ENCODE measurements around the gene ETV6. TPM values are rescaled to one million over a fixed set of nuclear protein-coding genes. Genes with fewer than 3 reads are reported as not detected.

The ETV6 gene
- total RNA-seq, 1 donor from 2014 or later = 117 TPM

- peaks cover 67% of the 10 kb centered on the region for H3K36me3 Mint-ChIP-seq (ENCODE audit: low read depth)
- peak overlapping the region; percentile 45 for H3K4me3 Mint-ChIP-seq
- H3K4me1 Mint-ChIP-seq (ENCODE audit: low read depth) = peaks cover 78% of the 10 kb centered on the region
- DNase-seq (ENCODE audit: low spot score) = peak; percentile 3
- H3K9me3 Mint-ChIP-seq = no peaks in the 10 kb centered on the region
- intact Hi-C loops (cut with micrococcal nuclease) = no loop called here
- H3K27ac Mint-ChIP-seq = peak overlapping the region; percentile 83
- H3K27me3 Mint-ChIP-seq (ENCODE audit: insufficient read depth) = no peaks in the 10 kb centered on the region
These were observed 70.2 kb downstream of the ETV6 start for GRCh38 chr12:11719678-11720099.

DNA sequence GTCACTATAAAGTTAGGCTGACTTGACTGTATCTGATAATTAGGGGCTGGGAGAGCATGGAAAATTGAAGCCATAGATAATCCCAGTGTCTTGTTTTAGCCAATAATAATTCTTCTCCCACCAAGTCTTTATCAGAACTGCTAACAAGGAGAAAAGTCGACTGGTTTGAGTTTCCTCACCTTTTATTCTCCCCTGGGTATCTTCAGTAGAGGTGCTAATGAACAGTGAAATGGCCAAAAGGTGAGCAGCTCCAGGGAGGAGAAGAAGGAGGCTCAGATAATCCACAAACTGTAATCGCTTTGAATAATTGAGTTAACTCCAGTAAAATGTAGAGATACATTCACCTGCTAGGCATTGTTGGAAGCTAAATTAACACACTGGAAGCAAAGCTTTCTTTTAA lies 72.6 kb downstream of the ETV6 start:
- Mint-ChIP-seq H3K27me3 (ENCODE audit: insufficient read depth) (no peaks in the 10 kb centered on the region), H3K27ac (no peak overlapping the region), H3K4me3 (no peak overlapping the region), H3K4me1 (ENCODE audit: low read depth) (peaks cover 85% of the 10 kb centered on the region), H3K9me3 (peaks cover 5% of the 10 kb centered on the region), H3K36me3 (ENCODE audit: low read depth) (peaks cover 62% of the 10 kb centered on the region)
- intact Hi-C loops (cut with micrococcal nuclease) = no loop called here
- DNase-seq (ENCODE audit: low spot score) = no peak

GRCh38 chr12:11722578-11723138 lies 73.2 kb downstream of the ETV6 start:
- Mint-ChIP-seq H3K36me3 (ENCODE audit: low read depth) (peaks cover 63% of the 10 kb centered on the region), H3K4me1 (ENCODE audit: low read depth) (peaks cover 85% of the 10 kb centered on the region), H3K4me3 (no peak overlapping the region), H3K27ac (no peak overlapping the region), H3K27me3 (ENCODE audit: insufficient read depth) (no peaks in the 10 kb centered on the region), H3K9me3 (peaks cover 5% of the 10 kb centered on the region)
- intact Hi-C loops (cut with micrococcal nuclease) = no loop called here
- no peak for DNase-seq (ENCODE audit: low spot score)

- Mint-ChIP-seq H3K27ac (no peak overlapping the region), H3K4me3 (no peak overlapping the region), H3K9me3 (peaks cover 5% of the 10 kb centered on the region), H3K4me1 (ENCODE audit: low read depth) (peaks cover 81% of the 10 kb centered on the region), H3K27me3 (ENCODE audit: insufficient read depth) (no peaks in the 10 kb centered on the region), H3K36me3 (ENCODE audit: low read depth) (peaks cover 58% of the 10 kb centered on the region)
- no peak for DNase-seq (ENCODE audit: low spot score)
- intact Hi-C loops (cut with micrococcal nuclease) = no loop called here
These were observed 74.5 kb downstream of the ETV6 start for GRCh38 chr12:11723993-11724392.

DNA sequence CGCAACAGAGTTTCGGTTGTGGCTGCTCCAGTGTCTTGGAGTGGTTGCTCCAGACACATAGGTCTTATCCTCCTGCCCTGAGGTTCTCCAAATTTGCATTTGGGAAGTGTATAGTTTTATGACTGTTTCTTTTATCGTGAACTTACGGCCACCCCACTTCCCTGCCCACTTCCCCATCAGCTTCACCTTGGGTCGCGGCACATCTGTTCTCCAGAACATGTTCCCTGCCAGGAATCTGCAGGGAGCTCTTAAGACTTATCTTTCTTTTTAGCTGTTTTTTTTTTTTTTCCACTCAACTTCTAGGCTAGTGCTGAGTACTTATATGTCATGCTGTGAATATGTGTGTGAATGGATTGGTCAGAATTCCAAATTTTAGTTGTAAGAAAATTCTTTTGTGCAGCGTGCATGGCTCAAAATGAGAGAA lies 75.4 kb downstream of the ETV6 start:
- peaks cover 81% of the 10 kb centered on the region for H3K4me1 Mint-ChIP-seq (ENCODE audit: low read depth)
- H3K27me3 Mint-ChIP-seq (ENCODE audit: insufficient read depth) = no peaks in the 10 kb centered on the region
- no peak overlapping the region for H3K4me3 Mint-ChIP-seq
- H3K9me3 Mint-ChIP-seq = peaks cover 5% of the 10 kb centered on the region
- intact Hi-C loops (cut with micrococcal nuclease) = no loop called here
- no peak for DNase-seq (ENCODE audit: low spot score)
- H3K36me3 Mint-ChIP-seq (ENCODE audit: low read depth) = peaks cover 58% of the 10 kb centered on the region
- H3K27ac Mint-ChIP-seq = no peak overlapping the region

- Mint-ChIP-seq H3K27me3 (ENCODE audit: insufficient read depth) (no peaks in the 10 kb centered on the region), H3K36me3 (ENCODE audit: low read depth) (peaks cover 56% of the 10 kb centered on the region), H3K4me3 (no peak overlapping the region), H3K4me1 (ENCODE audit: low read depth) (peaks cover 81% of the 10 kb centered on the region), H3K9me3 (peaks cover 5% of the 10 kb centered on the region), H3K27ac (peak overlapping the region; percentile 72)
- no peak for DNase-seq (ENCODE audit: low spot score)
- intact Hi-C loops (cut with micrococcal nuclease) = loop anchor here (2.0 kb wide), 4 partner anchors 13 to 307 kb away; no protein-coding TSS in a partner anchor
These were observed 76.2 kb downstream of the ETV6 start for GRCh38 chr12:11725686-11726085.

DNA sequence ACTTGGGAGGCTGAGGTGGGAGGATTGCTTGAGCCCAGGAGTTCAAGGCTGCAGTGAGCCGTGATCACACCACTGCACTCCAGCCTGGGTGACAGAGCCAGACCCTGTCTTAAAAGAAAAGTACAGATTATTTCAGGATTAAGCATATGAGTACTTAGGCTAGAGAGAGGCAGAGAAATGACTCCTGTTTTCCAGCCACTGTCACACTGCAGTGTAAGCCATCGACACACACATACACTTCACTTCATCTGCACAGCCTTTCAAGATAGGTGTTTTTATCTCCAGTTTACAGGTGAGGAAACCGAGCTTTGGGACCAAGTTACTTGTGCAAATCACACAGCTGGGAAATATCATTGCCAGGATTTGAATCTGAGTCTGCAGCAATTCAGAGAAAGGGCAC lies 77.2 kb downstream of the ETV6 start:
- Mint-ChIP-seq H3K4me3 (peak overlapping the region; percentile 62), H3K27ac (peak overlapping the region; percentile 91), H3K27me3 (ENCODE audit: insufficient read depth) (no peaks in the 10 kb centered on the region), H3K4me1 (ENCODE audit: low read depth) (peaks cover 81% of the 10 kb centered on the region), H3K36me3 (ENCODE audit: low read depth) (peaks cover 51% of the 10 kb centered on the region), H3K9me3 (peaks cover 5% of the 10 kb centered on the region)
- intact Hi-C loops (cut with micrococcal nuclease) = loop anchor here (1.0 to 2.0 kb wide), 7 partner anchors 14 to 306 kb away; no protein-coding TSS in a partner anchor
- no peak for DNase-seq (ENCODE audit: low spot score)

DNA sequence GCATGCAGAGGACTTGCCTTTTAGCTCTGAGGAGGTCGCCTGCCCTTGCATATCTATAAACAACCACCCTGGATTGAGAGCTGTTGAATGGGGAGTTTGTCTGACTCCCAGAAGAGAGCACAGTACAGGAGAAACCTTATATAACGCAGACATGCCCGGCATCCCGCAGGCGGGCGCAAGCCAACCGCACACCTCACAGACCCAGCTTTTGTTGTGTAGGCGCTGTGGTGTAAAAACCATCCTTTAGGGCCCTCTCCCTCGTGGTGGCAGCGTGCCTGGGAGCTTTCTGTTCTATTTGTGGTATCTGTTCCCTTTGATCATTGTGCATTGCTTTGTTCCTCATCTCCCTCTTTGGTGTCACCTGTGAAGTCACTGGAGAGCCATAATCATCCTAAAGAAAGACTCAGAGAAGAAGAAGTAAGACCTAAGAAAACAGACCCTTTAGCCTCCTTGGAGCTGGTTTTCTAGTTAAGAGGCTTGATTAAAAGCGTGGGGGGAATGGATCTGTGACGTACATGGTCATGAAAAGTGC lies 77.7 kb downstream of the ETV6 start:
- H3K4me3 Mint-ChIP-seq = peak overlapping the region; percentile 62
- intact Hi-C loops (cut with micrococcal nuclease) = loop anchor here (1.0 to 2.0 kb wide), 7 partner anchors 14 to 306 kb away; no protein-coding TSS in a partner anchor
- H3K36me3 Mint-ChIP-seq (ENCODE audit: low read depth) = peaks cover 47% of the 10 kb centered on the region
- H3K27me3 Mint-ChIP-seq (ENCODE audit: insufficient read depth) = no peaks in the 10 kb centered on the region
- H3K4me1 Mint-ChIP-seq (ENCODE audit: low read depth) = peaks cover 86% of the 10 kb centered on the region
- peaks cover 5% of the 10 kb centered on the region for H3K9me3 Mint-ChIP-seq
- peak; percentile 29 for DNase-seq (ENCODE audit: low spot score)
- peak overlapping the region; percentile 91 for H3K27ac Mint-ChIP-seq

- H3K9me3 Mint-ChIP-seq = peaks cover 5% of the 10 kb centered on the region
- H3K4me1 Mint-ChIP-seq (ENCODE audit: low read depth) = peaks cover 93% of the 10 kb centered on the region
- no peaks in the 10 kb centered on the region for H3K27me3 Mint-ChIP-seq (ENCODE audit: insufficient read depth)
- H3K4me3 Mint-ChIP-seq = no peak overlapping the region
- H3K27ac Mint-ChIP-seq = peak overlapping the region; percentile 40
- intact Hi-C loops (cut with micrococcal nuclease) = no loop called here
- H3K36me3 Mint-ChIP-seq (ENCODE audit: low read depth) = peaks cover 48% of the 10 kb centered on the region
- no peak for DNase-seq (ENCODE audit: low spot score)
These were observed 78.8 kb downstream of the ETV6 start for GRCh38 chr12:11728154-11728755.

GRCh38 chr12:11729008-11729407 lies 79.5 kb downstream of the ETV6 start:
- peaks cover 47% of the 10 kb centered on the region for H3K36me3 Mint-ChIP-seq (ENCODE audit: low read depth)
- no peak for DNase-seq (ENCODE audit: low spot score)
- intact Hi-C loops (cut with micrococcal nuclease) = no loop called here
- no peak overlapping the region for H3K4me3 Mint-ChIP-seq
- no peaks in the 10 kb centered on the region for H3K27me3 Mint-ChIP-seq (ENCODE audit: insufficient read depth)
- H3K27ac Mint-ChIP-seq = peak overlapping the region; percentile 70
- H3K4me1 Mint-ChIP-seq (ENCODE audit: low read depth) = peaks cover 93% of the 10 kb centered on the region
- peaks cover 5% of the 10 kb centered on the region for H3K9me3 Mint-ChIP-seq

GRCh38 chr12:11729439-11730150 lies 80.1 kb downstream of the ETV6 start:
- H3K4me3 Mint-ChIP-seq = no peak overlapping the region
- DNase-seq (ENCODE audit: low spot score) = no peak
- H3K27me3 Mint-ChIP-seq (ENCODE audit: insufficient read depth) = no peaks in the 10 kb centered on the region
- intact Hi-C loops (cut with micrococcal nuclease) = loop anchor here (2.0 kb wide), 1 partner anchor 149 kb away; no protein-coding TSS in a partner anchor
- peaks cover 5% of the 10 kb centered on the region for H3K9me3 Mint-ChIP-seq
- peaks cover 45% of the 10 kb centered on the region for H3K36me3 Mint-ChIP-seq (ENCODE audit: low read depth)
- peak overlapping the region; percentile 70 for H3K27ac Mint-ChIP-seq
- peaks cover 93% of the 10 kb centered on the region for H3K4me1 Mint-ChIP-seq (ENCODE audit: low read depth)

GRCh38 chr12:11730299-11731041 lies 81.0 kb downstream of the ETV6 start:
- Mint-ChIP-seq H3K4me3 (peak overlapping the region; percentile 66), H3K36me3 (ENCODE audit: low read depth) (peaks cover 44% of the 10 kb centered on the region), H3K27me3 (ENCODE audit: insufficient read depth) (no peaks in the 10 kb centered on the region), H3K9me3 (peaks cover 5% of the 10 kb centered on the region), H3K4me1 (ENCODE audit: low read depth) (peaks cover 93% of the 10 kb centered on the region), H3K27ac (peak overlapping the region; percentile 86)
- intact Hi-C loops (cut with micrococcal nuclease) = loop anchor here (1.0 to 2.0 kb wide), 5 partner anchors 35 to 280 kb away; partner anchors contain the start of gene ETV6
- no peak for DNase-seq (ENCODE audit: low spot score)

Data from activated T-helper 1 cell treated with anti-CD3 and anti-CD28 coated beads, Interleukin-12 subunit alpha, Interleukin-12 subunit beta, Interleukin-2, Interleukin-4 antibody, amounts not matched to agents 30 ng/mL and 10 ng/mL and 1 ng/mL, durations not matched to agents 14 hours and 24 hours and 36 hours (primary cell).